H7 (cell line): ENCODE measurements around the gene TFIP11. TPM values are rescaled to one million over a fixed set of nuclear protein-coding genes. Genes with fewer than 3 reads are reported as not detected.
"Not testable (repeated sequence)": the region's sequence is repeated elsewhere in the genome, so short reads cannot be mapped to it uniquely, and the experiment has no call there.

Experiments
- DNase-seq: peaks from one replicate; pipeline ENCODE4 v3.0.0; 2012
- H3K27me3 ChIP-seq: 2 replicates; pipeline ENCODE4 v1.6.0; 2011; ENCODE audit warnings: mild to moderate bottlenecking, low read length; ENCODE audit not compliant: control insufficient read depth, insufficient read depth
- H3K36me3 ChIP-seq: replicated peaks from 2 replicates; pipeline ENCODE4 v1.5.1; 2011; ENCODE audit warnings: low read length; ENCODE audit not compliant: control insufficient read depth, insufficient read depth
- H3K4me3 ChIP-seq: 2 replicates; pipeline ENCODE4 v1.5.1; 2011; ENCODE audit warnings: low read depth, mild to moderate bottlenecking, control low read depth, low read length, moderate library complexity; ENCODE audit not compliant: insufficient read depth
- total RNA-seq: library from RNA; depleted of rRNA; stranded (reverse); fragments of >200 nt; shearing (Covaris generic); gene quantifications from 2 replicates; pipeline ENCODE4 v1.2.3, GENCODE V29; 2014

TFIP11 gene
- total RNA-seq, 1 experiment from 2014 or later: 22.2 TPM

DNA sequence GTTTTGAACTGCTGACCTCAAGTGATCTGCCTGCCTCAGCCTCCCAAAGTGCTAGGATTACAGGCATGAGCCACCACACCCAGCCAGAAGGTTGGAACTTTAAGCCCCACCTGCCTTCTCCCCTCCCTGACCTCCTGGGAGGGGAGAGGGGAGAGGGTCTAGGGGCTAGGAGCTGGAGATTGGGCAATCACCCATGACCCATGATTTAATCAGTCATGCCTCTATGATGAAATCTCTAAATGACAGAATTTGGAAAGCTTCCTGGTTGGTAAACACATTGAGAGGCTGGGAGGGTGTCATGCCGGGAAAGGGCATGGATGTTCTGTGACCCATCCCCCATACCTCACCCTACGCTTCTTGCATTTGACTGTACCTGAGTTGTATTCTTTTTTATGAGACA is 17.1 kb upstream of the TFIP11 start:
- Histone ChIP-seq H3K36me3 (peaks cover 44% of the 10 kb centered on the region), H3K27me3 (no peaks in the 10 kb centered on the region), H3K4me3 (no peak overlapping the region)
- no peak for DNase-seq

DNA sequence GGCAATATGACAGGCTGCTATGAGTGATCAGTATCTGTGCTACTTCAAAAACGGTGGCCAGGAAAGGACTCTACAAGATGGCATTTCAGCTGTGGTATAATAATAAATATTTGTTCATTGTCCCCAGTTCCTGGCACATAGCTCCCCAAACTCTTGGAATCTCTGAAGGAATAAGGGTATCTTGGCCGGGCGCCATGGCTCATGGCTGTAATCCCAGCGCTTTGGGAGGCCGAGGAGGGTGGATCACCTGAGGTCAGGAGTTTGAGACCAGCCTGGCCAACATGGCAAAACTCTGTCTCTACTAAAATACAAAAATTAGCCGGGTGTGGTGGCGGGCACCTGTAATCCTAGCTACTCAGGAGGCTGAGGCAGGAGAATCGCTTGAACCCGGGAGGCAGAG is 16.2 kb upstream of the TFIP11 start:
- H3K4me3 ChIP-seq, DNase-seq, H3K27me3 ChIP-seq: not testable (repeated sequence)
- H3K36me3 ChIP-seq: peaks cover 44% of the 10 kb centered on the region

DNA sequence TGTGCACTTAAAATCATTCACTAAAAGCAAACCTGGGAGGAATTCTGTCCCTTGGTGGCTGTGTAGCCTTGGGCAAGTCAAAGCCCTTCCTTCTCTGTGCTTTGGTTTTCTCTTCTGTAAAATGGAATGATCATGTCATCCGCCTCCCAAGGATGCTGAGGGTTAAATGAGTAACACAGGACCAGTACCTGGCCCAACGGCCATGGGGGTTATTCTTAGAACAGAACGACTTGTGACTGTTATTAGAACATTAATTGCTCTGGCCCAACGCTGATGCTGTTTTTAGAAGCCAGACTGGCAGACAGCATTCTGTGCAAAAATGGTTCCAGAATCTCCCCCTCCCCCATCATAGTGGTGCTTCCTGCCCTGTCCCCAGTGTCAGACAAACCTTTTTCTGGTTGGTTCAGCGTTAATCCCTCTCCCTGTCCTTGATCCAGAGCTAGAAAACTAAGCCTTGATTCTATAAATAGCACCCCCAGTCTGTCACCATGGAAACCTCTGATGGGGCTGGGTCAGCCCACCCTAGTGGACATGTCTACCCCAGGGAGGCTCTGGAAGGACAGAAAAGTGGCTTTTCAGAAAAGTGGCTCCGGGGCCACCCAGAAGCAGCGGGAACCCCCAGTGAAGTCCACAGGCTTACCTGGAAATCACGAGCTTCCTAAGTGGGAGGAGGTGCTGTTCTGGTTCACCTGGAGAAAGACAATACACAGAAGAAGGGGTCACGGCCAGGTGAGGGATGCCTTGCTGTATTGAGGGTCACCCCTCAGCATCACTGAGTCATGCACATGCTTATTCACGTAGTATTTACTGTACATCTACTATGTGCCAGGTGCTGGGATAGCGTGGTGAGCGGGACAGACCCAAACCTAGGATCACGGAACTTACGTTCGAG is 15.5 kb upstream of the TFIP11 start:
- H3K36me3 ChIP-seq: peaks cover 43% of the 10 kb centered on the region
- no peaks in the 10 kb centered on the region for H3K27me3 ChIP-seq
- H3K4me3 ChIP-seq: no peak overlapping the region
- DNase-seq: no peak

DNA sequence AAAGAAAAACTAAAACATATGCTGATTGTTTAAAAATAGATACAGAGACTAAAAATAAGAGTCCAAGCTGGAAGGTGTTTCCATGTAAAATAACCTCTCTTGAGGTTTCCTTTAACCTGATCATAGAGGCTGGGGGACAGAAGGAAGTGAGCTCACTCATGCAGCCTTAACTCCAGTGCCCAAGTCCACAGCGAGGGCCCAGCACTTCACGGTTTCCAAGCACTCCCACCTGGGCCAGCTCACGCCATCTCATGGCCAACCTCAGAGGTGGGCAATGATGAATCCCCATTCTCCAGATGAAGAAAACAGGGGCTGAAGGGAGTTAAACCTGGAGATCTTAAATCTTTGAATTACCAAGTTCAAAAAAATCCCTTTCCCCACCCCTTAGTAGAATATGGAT is 14.9 kb upstream of the TFIP11 start:
- DNase-seq: no peak
- Histone ChIP-seq H3K4me3 (no peak overlapping the region), H3K36me3 (peaks cover 41% of the 10 kb centered on the region), H3K27me3 (no peaks in the 10 kb centered on the region)

DNA sequence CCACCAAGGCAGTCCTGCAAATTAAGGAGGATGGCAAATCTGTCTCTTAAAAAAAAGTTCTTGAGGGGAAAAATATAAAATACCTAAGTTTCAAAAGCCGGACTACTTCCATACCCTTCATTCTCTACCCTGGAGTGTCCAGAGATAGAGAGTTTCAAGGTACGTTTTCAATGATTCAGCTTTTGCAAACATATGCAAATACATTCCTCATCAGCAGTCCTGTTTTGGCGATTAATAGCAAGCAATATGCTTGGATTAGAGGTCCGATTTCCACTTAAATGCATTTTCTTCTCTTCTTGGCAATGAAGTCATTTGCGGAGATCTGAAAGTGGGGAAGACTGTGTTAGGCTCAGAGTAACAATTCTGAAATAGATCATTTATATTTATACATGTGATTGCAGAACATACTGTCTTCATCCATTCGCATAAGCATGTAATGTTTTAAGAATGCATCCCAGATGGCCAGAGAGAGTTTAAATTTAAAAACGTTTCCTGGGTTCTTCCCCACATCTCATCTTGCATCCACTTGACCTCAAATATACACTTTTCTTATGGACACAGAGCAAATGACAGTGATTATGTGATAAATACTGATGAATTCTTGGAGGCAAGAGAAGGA is 13.8 kb upstream of the TFIP11 start:
- Histone ChIP-seq H3K27me3 (no peaks in the 10 kb centered on the region), H3K36me3 (peaks cover 32% of the 10 kb centered on the region), H3K4me3 (no peak overlapping the region)
- no peak for DNase-seq

DNA sequence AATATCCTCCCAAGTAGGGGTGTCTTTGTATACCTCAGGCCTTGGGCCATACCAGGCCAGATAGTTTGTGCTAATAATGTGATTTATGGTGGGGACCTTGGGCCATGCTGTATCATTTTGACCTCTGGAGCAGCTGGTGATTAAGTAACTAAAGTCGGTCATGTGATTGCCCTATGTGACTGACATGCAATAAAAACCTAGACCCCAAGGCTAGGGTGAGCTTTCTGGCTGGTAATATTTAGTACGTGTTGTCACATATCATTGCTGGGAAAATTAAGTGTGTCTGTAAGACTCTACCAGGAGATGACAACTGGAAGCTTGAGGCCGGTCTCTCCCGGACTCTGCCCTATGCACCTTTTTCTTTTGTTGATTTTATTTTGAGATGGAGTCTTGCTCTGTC is 12.6 kb upstream of the TFIP11 start:
- Histone ChIP-seq H3K4me3 (no peak overlapping the region), H3K27me3 (no peaks in the 10 kb centered on the region), H3K36me3 (peaks cover 25% of the 10 kb centered on the region)
- no peak for DNase-seq

DNA sequence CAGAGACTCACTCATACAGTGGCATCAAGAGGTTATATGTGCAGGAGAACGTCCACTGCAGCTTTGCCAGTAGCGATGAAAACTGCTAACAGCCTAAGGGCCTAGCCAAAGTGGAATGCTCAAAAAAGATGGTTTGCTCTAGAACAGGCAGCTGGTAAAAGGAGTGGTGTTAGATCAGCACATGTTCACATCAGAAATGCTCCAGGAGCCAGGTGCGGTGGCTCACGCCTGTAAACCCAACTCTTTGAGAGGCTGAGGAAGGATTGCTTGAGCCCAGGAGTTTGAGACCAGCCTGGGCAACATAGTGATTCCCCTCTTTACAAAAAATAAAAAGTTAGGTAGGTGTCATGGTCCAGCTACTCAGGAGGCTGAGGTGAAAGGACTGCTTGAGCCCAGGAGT is 10.3 kb upstream of the TFIP11 start:
- DNase-seq: no peak
- peaks cover 15% of the 10 kb centered on the region for H3K36me3 ChIP-seq
- no peaks in the 10 kb centered on the region for H3K27me3 ChIP-seq
- H3K4me3 ChIP-seq: no peak overlapping the region

DNA sequence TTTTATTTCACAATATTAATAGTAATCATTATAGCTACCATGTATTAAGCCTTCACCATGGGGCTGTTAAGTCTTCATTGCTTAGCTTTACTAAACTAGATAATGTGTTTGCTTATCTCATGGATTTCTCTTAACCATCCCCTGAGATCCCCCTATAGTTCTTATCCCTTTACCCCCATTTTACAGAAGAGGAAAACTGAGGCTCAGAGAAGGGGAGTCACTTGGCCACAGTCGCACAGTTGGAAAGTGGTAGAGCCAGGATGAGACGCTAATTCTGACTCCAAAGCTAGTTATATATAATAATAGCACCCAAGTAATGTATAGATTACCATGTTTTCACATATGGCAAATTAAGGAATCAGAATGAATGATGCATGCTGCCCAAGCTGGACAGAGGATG is 9.7 kb upstream of the TFIP11 start:
- H3K4me3 ChIP-seq: no peak overlapping the region
- DNase-seq: no peak
- H3K36me3 ChIP-seq: peaks cover 10% of the 10 kb centered on the region
- no peaks in the 10 kb centered on the region for H3K27me3 ChIP-seq

DNA sequence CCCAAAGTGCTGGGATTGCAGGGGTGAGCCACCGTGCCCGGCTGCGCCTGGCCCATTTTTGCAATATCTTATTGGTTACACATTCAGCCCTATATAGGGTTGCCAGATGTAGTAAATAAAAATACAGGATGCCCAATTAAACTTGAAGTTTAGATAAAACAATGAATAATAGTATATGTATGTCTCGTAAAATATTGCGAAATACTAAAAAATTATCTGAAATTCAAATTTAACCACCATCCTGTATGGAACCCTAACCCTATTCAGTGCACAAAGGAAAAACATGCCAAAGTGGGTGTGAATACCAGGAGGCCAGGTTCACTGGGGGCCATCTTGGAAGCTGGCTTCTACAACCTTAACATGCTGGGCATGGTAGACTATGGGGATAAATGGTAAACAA is 5.2 kb upstream of the TFIP11 start:
- Histone ChIP-seq H3K36me3 (no peaks in the 10 kb centered on the region), H3K27me3 (no peaks in the 10 kb centered on the region), H3K4me3 (no peak overlapping the region)
- DNase-seq: peak; percentile 7

DNA sequence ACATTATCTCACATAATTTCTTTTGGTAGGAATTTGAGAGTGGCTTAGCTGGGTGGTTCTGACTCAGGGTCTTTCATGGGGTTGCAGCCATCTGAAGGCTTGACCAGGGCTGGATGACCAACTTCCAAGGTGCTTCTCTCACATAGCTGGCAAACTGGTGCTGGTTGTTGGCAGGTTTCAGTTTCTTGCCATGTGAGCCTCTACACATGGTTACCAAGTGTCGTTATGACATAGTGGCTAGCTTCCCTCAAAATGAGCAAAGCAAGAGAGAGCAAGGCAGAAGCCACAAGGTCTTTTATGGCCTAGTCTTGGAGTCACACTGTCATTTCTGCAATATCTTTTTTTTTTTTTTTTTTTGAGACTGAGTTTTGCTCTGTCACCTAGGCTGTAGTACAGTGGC is 4.2 kb upstream of the TFIP11 start:
- Histone ChIP-seq H3K4me3 (no peak overlapping the region), H3K36me3 (no peaks in the 10 kb centered on the region), H3K27me3 (no peaks in the 10 kb centered on the region)
- DNase-seq: no peak

DNA sequence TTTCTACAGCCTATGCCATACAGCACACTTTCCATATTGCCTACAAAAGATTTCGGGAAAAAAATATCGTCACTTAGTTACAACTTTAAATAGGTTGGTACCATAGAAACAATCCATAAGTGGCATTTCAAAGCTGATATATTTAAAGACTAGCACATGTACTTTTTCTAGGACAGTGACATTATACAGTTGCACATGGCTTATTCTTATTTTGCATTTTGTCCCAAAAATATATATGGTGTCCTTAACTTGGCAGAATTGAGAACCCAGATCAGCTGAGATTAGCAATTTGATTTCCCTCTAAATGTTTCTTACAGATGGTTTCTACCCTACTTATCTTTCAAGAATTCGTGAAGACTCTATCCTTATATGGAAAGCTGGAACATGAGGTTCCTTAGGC is 3.7 kb upstream of the TFIP11 start:
- DNase-seq: no peak
- Histone ChIP-seq H3K27me3 (no peaks in the 10 kb centered on the region), H3K36me3 (no peaks in the 10 kb centered on the region), H3K4me3 (no peak overlapping the region)

DNA sequence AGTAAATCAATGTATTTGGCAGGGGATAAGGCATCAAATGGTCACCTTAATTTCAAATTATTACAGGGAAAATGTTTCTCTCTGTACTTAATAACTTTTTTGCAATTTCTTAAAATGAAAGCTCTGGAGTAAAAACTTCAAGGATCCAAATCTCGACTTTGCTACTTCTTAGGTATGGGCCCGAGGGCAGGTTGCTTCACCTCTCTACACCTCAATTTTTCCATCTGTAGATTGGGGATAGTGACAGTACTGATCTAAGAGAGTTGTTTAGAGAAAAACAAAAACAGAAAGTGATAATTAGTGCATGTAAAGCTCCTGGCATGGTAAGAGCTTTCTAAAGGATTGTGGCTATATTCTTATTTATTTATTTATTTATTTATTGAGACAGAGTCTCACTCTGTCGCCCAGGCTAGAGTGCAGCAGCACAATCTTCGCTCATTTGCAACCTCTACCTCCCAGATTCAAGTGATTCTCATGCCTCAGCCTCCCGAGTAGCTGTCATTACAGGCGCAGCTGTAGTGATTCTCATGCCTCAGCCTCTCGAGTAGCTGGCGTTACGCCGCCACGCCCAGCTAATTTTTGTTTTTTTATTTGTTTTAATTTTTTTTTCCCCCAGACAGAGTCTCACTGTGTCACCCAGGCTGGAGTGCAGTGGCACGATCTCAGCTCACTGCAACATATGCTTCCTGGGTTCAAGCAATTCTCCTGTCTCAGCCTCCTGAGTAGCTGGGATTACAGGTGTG is 2.3 kb upstream of the TFIP11 start:
- Histone ChIP-seq H3K27me3 (no peaks in the 10 kb centered on the region), H3K4me3 (no peak overlapping the region), H3K36me3 (peaks cover 5% of the 10 kb centered on the region)
- DNase-seq: no peak

DNA sequence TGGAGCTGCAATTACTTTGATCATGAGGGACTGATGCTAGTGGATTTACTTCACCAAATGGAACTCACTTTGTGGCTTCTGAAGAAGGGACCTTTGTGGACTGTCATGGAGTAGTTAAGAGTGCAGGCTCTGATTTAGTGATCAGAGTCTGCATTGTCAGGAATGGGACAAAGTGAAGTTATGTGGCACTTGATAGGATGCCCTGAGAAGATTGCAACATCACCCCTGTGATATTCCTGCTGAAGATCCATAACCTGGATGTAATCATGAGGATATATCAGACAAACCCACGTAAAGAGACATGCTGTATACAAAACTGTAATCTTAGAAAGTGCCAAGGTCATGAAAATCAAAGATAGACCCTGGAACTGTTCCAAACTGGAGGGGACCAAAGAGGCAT is 1.6 kb upstream of the TFIP11 start:
- Histone ChIP-seq H3K27me3 (no peaks in the 10 kb centered on the region), H3K36me3 (peaks cover 10% of the 10 kb centered on the region), H3K4me3 (no peak overlapping the region)
- no peak for DNase-seq

DNA sequence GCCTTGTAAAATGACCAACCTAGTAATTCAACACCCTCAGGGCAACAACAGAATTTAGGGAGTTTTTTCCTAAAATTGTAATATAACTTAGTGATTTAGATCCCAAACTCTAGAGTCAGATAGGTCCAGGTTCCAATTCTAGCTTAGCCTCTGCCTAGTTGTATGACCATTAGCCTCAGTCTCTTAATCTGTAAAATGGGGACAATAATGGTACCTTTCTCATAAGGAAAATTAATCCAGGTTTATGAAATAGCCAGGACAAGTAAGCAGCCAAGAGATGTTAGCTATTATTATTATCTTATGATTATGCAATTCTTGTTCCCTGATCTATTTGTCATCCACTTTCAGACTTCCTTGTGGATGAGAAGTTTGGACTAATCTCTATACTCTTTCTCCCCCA is 4.1 kb downstream of the TFIP11 start:
- Histone ChIP-seq H3K27me3 (no peaks in the 10 kb centered on the region), H3K36me3 (peaks cover 28% of the 10 kb centered on the region), H3K4me3 (no peak overlapping the region)
- DNase-seq: no peak

DNA sequence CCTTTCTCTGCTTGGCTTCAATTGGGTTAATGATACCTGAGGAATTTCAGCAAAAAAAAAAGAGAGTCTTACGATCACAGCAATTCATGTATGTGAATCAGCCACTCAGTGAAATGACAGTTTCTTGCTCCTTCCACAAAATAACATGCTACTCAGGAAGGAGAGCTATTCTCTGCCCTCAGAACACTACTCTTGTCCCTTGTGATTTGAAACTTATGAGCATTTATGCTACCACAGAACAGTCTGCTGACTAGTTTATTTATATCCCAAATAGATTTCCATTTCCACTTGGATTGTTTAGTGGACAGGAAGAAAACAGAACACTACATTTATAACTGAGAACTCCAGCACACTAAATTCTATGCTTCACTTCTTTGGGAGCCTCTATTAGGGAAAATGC is 8.5 kb downstream of the TFIP11 start:
- no peak overlapping the region for H3K4me3 ChIP-seq
- peaks cover 36% of the 10 kb centered on the region for H3K36me3 ChIP-seq
- DNase-seq: no peak
- no peaks in the 10 kb centered on the region for H3K27me3 ChIP-seq
